HCT116 (cell line): ENCODE results near the gene NFIA.

Source experiments
- EZH2 ChIP-seq: fragments of 200-600 bp; sonication (generic); IDR thresholded peaks from 2 replicates; pipeline ENCODE4 v1.6.1; 2017; ENCODE audit warnings: antibody characterized with exemption, mixed run types
- JUND ChIP-seq: IDR thresholded peaks from 2 replicates; pipeline ENCODE4 v1.6.1; 2012
- POLR2A ChIP-seq: IDR thresholded peaks from 2 replicates; pipeline ENCODE4 v1.7.0; 2011; ENCODE audit warnings: borderline replicate concordance; ENCODE audit not compliant: insufficient read depth, insufficient read length; ENCODE audit errors: extremely low read depth
- RAD21 ChIP-seq: IDR thresholded peaks from 2 replicates; pipeline ENCODE4 v1.6.1; 2012; ENCODE audit warnings: low read depth, mild to moderate bottlenecking
- SIN3A ChIP-seq: IDR thresholded peaks from 2 replicates; pipeline ENCODE4 v1.6.1; 2012; ENCODE audit warnings: low read depth
- TCF7L2 ChIP-seq: IDR thresholded peaks from 2 replicates; pipeline ENCODE4 v1.7.0; 2011; ENCODE audit warnings: borderline replicate concordance, inconsistent platforms; ENCODE audit not compliant: insufficient read depth, insufficient read length; ENCODE audit errors: extremely low read depth
- ZFX ChIP-seq: fragments of 450-650 bp; IDR thresholded peaks from 2 replicates; pipeline ENCODE4 v1.6.1; 2017
- TF ChIP-seq, protein P1 (sequence below): IDR thresholded peaks from 2 replicates; pipeline ENCODE4 v1.6.1; 2012
- TF ChIP-seq, protein P2 (sequence below), 3 experiments: fragments of 200-600 bp in 1 of 3; sonication (generic) in 1 of 3; IDR thresholded peaks in 2 of 3; conservative IDR thresholded peaks in 1 of 3; 2 replicates each; pipeline ENCODE4 v1.5.1; 2012 to 2017; ENCODE audit warnings: low read depth in 2 of 3, low read length in 2 of 3, antibody characterized with exemption in 1 of 3, borderline replicate concordance in 1 of 3, control low read depth in 1 of 3, mild to moderate bottlenecking in 1 of 3, mixed read lengths in 1 of 3, mixed run types in 1 of 3, moderate library complexity in 1 of 3; ENCODE audit not compliant: insufficient read depth in 1 of 3

DNA sequence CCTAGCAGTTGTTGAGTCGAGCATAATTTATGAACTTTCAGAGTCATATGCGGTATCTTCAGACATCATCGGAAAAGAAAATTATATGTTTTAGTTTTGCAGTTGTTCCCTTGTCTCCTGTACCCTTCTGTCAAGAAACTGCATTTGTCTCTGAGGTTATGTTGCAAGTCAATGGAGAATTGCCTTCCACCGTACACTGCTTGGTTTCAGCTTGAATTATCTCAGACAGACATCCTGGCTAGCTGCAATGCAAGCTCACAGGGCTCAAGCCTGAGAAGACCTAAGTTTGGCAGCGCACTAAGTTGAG is 156.0 kb downstream of the NFIA start:
- no peak for TF ChIP-seq ZFX
- no peak for TF ChIP-seq POLR2A
- TF ChIP-seq EZH2, result no peak
- TF ChIP-seq TCF7L2, result no peak
- no peak for TF ChIP-seq SIN3A
- TF ChIP-seq, protein P1, sequence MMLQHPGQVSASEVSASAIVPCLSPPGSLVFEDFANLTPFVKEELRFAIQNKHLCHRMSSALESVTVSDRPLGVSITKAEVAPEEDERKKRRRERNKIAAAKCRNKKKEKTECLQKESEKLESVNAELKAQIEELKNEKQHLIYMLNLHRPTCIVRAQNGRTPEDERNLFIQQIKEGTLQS, result no peak
- TF ChIP-seq, protein P2, sequence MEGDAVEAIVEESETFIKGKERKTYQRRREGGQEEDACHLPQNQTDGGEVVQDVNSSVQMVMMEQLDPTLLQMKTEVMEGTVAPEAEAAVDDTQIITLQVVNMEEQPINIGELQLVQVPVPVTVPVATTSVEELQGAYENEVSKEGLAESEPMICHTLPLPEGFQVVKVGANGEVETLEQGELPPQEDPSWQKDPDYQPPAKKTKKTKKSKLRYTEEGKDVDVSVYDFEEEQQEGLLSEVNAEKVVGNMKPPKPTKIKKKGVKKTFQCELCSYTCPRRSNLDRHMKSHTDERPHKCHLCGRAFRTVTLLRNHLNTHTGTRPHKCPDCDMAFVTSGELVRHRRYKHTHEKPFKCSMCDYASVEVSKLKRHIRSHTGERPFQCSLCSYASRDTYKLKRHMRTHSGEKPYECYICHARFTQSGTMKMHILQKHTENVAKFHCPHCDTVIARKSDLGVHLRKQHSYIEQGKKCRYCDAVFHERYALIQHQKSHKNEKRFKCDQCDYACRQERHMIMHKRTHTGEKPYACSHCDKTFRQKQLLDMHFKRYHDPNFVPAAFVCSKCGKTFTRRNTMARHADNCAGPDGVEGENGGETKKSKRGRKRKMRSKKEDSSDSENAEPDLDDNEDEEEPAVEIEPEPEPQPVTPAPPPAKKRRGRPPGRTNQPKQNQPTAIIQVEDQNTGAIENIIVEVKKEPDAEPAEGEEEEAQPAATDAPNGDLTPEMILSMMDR (IDR thresholded peaks at IDR 0.05 in 2 of 3, conservative IDR thresholded peaks at IDR 0.05 in 1 of 3; ENCODE audit: borderline replicate concordance in 1 of 3, insufficient read depth in 1 of 3, low read depth in 2 of 3, low read length in 2 of 3), result no peak
- no peak for TF ChIP-seq JUND
- no peak for TF ChIP-seq RAD21
